PC-9 (cell line): ENCODE data around the gene PLA2G2D. TPM values are rescaled to one million over a fixed set of nuclear protein-coding genes. Genes with fewer than 3 reads are reported as not detected.

Experiments used
- BruUV-seq: library from RNA; stranded (reverse); fragments of 400-500 nt; replicated peaks from 2 replicates; lab custom pipeline; 2021; lab: Mats Ljungman, UMichigan
- CTCF ChIA-PET: fragments of 300-600 bp; sonication (Branson Sonifier 250); formaldehyde crosslinking; loops from one replicate; lab custom pipeline; 2022; ENCODE audit warnings: antibody characterized with exemption; lab: Charles Lee
- POLR2A ChIA-PET: fragments of 300-600 bp; sonication (Branson Sonifier 250); formaldehyde crosslinking; loops from one replicate; lab custom pipeline; 2022; ENCODE audit warnings: antibody characterized with exemption; ENCODE audit not compliant: unreplicated experiment; lab: Charles Lee
- DNase-seq, 2 experiments: peaks; one replicate each; pipeline versions ENCODE4 v3.0.0 to v3.0.0-alpha.2; 2015 to 2022; ENCODE audit warnings: mixed read lengths in 1 of 2
- H2AFZ ChIP-seq: fragments of 200-600 bp; sonication (generic); 2 replicates; pipeline ENCODE4 v1.8.1; 2017; ENCODE audit warnings: antibody characterized with exemption
- H3F3A ChIP-seq: fragments of 200-600 bp; sonication (generic); 2 replicates; pipeline ENCODE4 v1.8.1; 2017; ENCODE audit warnings: antibody characterized with exemption, mild to moderate bottlenecking, low read depth; ENCODE audit not compliant: insufficient read depth
- H3K27ac ChIP-seq: fragments of 200-600 bp; sonication (generic); 2 replicates; pipeline ENCODE4 v1.6.1; 2016; ENCODE audit warnings: mixed run types
- H3K27me3 ChIP-seq: fragments of 200-600 bp; sonication (generic); 2 replicates; pipeline ENCODE4 v1.6.1; 2016; ENCODE audit warnings: low read depth, mixed run types; ENCODE audit not compliant: insufficient read depth
- H3K36me3 ChIP-seq: fragments of 200-600 bp; sonication (generic); 2 replicates; pipeline ENCODE4 v1.6.1; 2016; ENCODE audit warnings: low read depth, mixed run types
- H3K4me1 ChIP-seq: fragments of 200-600 bp; sonication (generic); replicated peaks from 2 replicates; pipeline ENCODE4 v1.6.1; 2016; ENCODE audit warnings: mixed run types; ENCODE audit not compliant: insufficient read depth
- H3K4me2 ChIP-seq: fragments of 200-600 bp; sonication (generic); 2 replicates; pipeline ENCODE4 v1.6.1; 2017; ENCODE audit warnings: mixed run types
- H3K4me3 ChIP-seq: fragments of 200-600 bp; sonication (generic); 2 replicates; pipeline ENCODE4 v1.6.1; 2016; ENCODE audit warnings: mixed run types
- H3K79me2 ChIP-seq: fragments of 200-600 bp; sonication (generic); 2 replicates; pipeline ENCODE4 v1.6.1; 2017; ENCODE audit warnings: low read depth, mixed run types
- H3K9me2 ChIP-seq: fragments of 200-600 bp; sonication (generic); 2 replicates; pipeline ENCODE4 v1.8.1; 2017; ENCODE audit warnings: mild to moderate bottlenecking; ENCODE audit not compliant: insufficient read depth
- H3K9me3 ChIP-seq: fragments of 200-600 bp; sonication (generic); 2 replicates; pipeline ENCODE4 v1.8.1; 2016; ENCODE audit warnings: low read depth; ENCODE audit not compliant: insufficient read depth
- H4K20me1 ChIP-seq: fragments of 200-600 bp; sonication (generic); 2 replicates; pipeline ENCODE4 v1.8.1; 2017; ENCODE audit not compliant: insufficient read depth
- CTCF ChIP-seq: fragments of 200-600 bp; sonication (generic); conservative IDR thresholded peaks from 2 replicates; pipeline ENCODE4 v1.6.1; 2017; ENCODE audit warnings: mixed run types, antibody characterized with exemption, mild to moderate bottlenecking, moderate library complexity
- EZH2 ChIP-seq: fragments of 200-600 bp; sonication (generic); IDR thresholded peaks from 2 replicates; pipeline ENCODE4 v1.8.0; 2017; ENCODE audit warnings: antibody characterized with exemption, low read depth
- intact Hi-C: fragments of 100-400 bp; cut with micrococcal nuclease; formaldehyde crosslinking; loops from one replicate; pipeline ENCODE4 v1.10.0; 2022; ENCODE audit not compliant: unreplicated experiment
- total RNA-seq: library from RNA; stranded (reverse); gene quantifications from 2 replicates; pipeline ENCODE4 v1.2.3, GENCODE V29; 2021

PLA2G2D gene
- total RNA-seq, 1 experiment from 2014 or later = not detected

DNA sequence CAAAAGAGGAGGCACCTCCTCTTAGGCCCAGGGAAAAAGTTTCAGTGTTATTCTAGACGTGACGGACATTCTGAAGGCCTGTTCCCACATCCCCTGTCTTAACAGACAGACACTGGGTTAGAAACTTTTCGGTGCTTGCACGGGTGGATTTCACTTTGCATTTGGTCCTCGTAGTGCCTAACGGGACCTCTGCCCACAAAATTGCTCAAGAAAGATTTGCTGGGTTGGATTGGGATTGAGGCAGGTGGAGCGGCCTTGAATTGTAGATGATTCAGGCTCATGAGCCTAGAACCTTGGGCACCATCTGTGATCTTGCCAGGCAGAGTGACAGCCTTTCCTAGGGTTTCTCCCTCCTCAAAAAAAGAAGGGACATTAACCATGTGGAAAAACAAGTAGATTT is 46.6 kb downstream of the PLA2G2D start:
- CTCF ChIA-PET = no interaction called here
- no peak for DNase-seq

GRCh38 chr1:20071416-20071815 is 47.9 kb downstream of the PLA2G2D start:
- ChIA-PET CTCF (no interaction called here), POLR2A (no interaction called here)
- no peak overlapping the region for H3K27ac ChIP-seq
- no peaks in the 10 kb centered on the region for H3K9me3 ChIP-seq
- H3K4me1 ChIP-seq = no peaks in the 10 kb centered on the region
- H3F3A ChIP-seq = no peaks in the 10 kb centered on the region
- intact Hi-C loops = no loop called here
- H3K4me3 ChIP-seq = no peak overlapping the region
- no peak overlapping the region for H2AFZ ChIP-seq
- TF ChIP-seq EZH2 = no peak
- no peak for TF ChIP-seq CTCF
- BruUV-seq = no TSS peak
- H3K79me2 ChIP-seq = no peaks in the 10 kb centered on the region
- H3K9me2 ChIP-seq = no peaks in the 10 kb centered on the region
- no peaks in the 10 kb centered on the region for H4K20me1 ChIP-seq
- no peaks in the 10 kb centered on the region for H3K27me3 ChIP-seq
- H3K36me3 ChIP-seq = no peaks in the 10 kb centered on the region
- DNase-seq = no peak
- no peak overlapping the region for H3K4me2 ChIP-seq

More for the DNA sequence above, 46.6 kb downstream of the PLA2G2D start:
- H3K36me3 ChIP-seq = no peaks in the 10 kb centered on the region
- H3K4me2 ChIP-seq = no peak overlapping the region
- no peaks in the 10 kb centered on the region for H3F3A ChIP-seq
- no TSS peak for BruUV-seq
- H3K4me3 ChIP-seq = no peak overlapping the region
- H3K27ac ChIP-seq = no peak overlapping the region
- no peaks in the 10 kb centered on the region for H3K4me1 ChIP-seq
- POLR2A ChIA-PET = no interaction called here
- H3K9me3 ChIP-seq = no peaks in the 10 kb centered on the region
- no peak overlapping the region for H2AFZ ChIP-seq
- H3K27me3 ChIP-seq = no peaks in the 10 kb centered on the region
- intact Hi-C loops = no loop called here
- no peaks in the 10 kb centered on the region for H3K79me2 ChIP-seq
- TF ChIP-seq EZH2 (no peak), CTCF (no peak)
- H3K9me2 ChIP-seq = no peaks in the 10 kb centered on the region
- no peaks in the 10 kb centered on the region for H4K20me1 ChIP-seq

DNA sequence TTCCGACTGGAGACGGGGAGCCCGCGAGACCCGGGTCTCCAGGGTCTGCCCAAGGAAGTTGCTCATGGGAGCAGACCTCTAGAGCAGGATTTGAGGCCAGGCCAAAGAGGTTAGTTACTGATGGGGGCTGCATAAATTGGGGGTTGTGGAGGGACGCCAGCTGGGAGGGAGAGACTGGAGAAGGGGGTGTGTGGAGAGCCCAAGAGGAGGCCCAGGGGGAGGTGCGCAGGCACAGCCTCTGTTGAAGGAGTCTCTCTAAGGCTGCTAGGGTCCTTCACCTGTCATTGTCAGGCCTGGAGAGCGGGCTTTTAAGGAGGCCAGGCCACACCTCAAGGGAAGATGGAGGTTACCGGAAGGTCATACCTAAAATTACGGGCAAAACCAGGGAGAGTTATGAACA is 49.0 kb downstream of the PLA2G2D start:
- Histone ChIP-seq H3F3A (no peaks in the 10 kb centered on the region), H3K4me1 (no peaks in the 10 kb centered on the region), H4K20me1 (no peaks in the 10 kb centered on the region), H3K79me2 (no peaks in the 10 kb centered on the region), H3K36me3 (no peaks in the 10 kb centered on the region), H3K4me2 (no peak overlapping the region), H3K27ac (no peak overlapping the region), H3K9me3 (no peaks in the 10 kb centered on the region), H2AFZ (no peak overlapping the region), H3K4me3 (no peak overlapping the region), H3K9me2 (no peaks in the 10 kb centered on the region), H3K27me3 (no peaks in the 10 kb centered on the region)
- DNase-seq = no peak
- TF ChIP-seq EZH2 (no peak), CTCF (no peak)
- POLR2A ChIA-PET = no interaction called here
- BruUV-seq = no TSS peak
- CTCF ChIA-PET = no interaction called here
- intact Hi-C loops = no loop called here
